Measurements from ENCODE around the gene ZC3H7B.

Gene ZC3H7B

GRCh38 chr22:41354979-41355378 lies 53.7 kb downstream of the ZC3H7B start:
- no peak for DNase-seq (ENCODE audit: low read depth in 2 of 2)

- no peak for DNase-seq (ENCODE audit: low read depth in 2 of 2)
Measured at GRCh38 chr22:41355895-41356294, 54.6 kb downstream of the ZC3H7B start.

GRCh38 chr22:41356430-41357028 lies 55.2 kb downstream of the ZC3H7B start:
- DNase-seq (ENCODE audit: low read depth in 2 of 2), result no peak

GRCh38 chr22:41357191-41357590 lies 55.9 kb downstream of the ZC3H7B start:
- DNase-seq (ENCODE audit: low read depth in 2 of 2), result no peak

GRCh38 chr22:41358927-41359326 lies 57.6 kb downstream of the ZC3H7B start:
- no peak for DNase-seq (ENCODE audit: low read depth in 2 of 2)

GRCh38 chr22:41359376-41359775 lies 58.1 kb downstream of the ZC3H7B start:
- DNase-seq (ENCODE audit: low read depth in 2 of 2), result no peak

GRCh38 chr22:41360126-41360525 lies 58.8 kb downstream of the ZC3H7B start:
- DNase-seq (ENCODE audit: low read depth in 2 of 2), result no peak

- DNase-seq (ENCODE audit: low read depth in 2 of 2), result no peak
Measured at GRCh38 chr22:41361716-41362310, 60.5 kb downstream of the ZC3H7B start.

- no peak for DNase-seq (ENCODE audit: low read depth in 2 of 2)
Measured at GRCh38 chr22:41362615-41363014, 61.3 kb downstream of the ZC3H7B start.

- DNase-seq (ENCODE audit: low read depth in 2 of 2), result no peak
Measured at GRCh38 chr22:41364233-41364632, 62.9 kb downstream of the ZC3H7B start.

- DNase-seq (ENCODE audit: low read depth in 2 of 2), result no peak
Measured at GRCh38 chr22:41364955-41365354, 63.6 kb downstream of the ZC3H7B start.

- no peak for DNase-seq (ENCODE audit: low read depth in 2 of 2)
Measured at GRCh38 chr22:41365425-41365824, 64.1 kb downstream of the ZC3H7B start.

GRCh38 chr22:41366323-41367029 lies 65.2 kb downstream of the ZC3H7B start:
- DNase-seq (ENCODE audit: low read depth in 2 of 2), result no peak

GRCh38 chr22:41367039-41367679 lies 65.8 kb downstream of the ZC3H7B start:
- no peak for DNase-seq (ENCODE audit: low read depth in 2 of 2)

- no peak for DNase-seq (ENCODE audit: low read depth in 2 of 2)
Measured at GRCh38 chr22:41367680-41368542, 66.6 kb downstream of the ZC3H7B start.

GRCh38 chr22:41368543-41369423 lies 67.5 kb downstream of the ZC3H7B start:
- DNase-seq (ENCODE audit: low read depth in 2 of 2), result no peak

GRCh38 chr22:41369424-41369745 lies 68.1 kb downstream of the ZC3H7B start:
- DNase-seq (ENCODE audit: low read depth in 2 of 2), result no peak

- no peak for DNase-seq (ENCODE audit: low read depth in 2 of 2)
Measured at GRCh38 chr22:41369837-41370236, 68.5 kb downstream of the ZC3H7B start.

GRCh38 chr22:41377846-41378245 lies 76.5 kb downstream of the ZC3H7B start:
- DNase-seq (ENCODE audit: low read depth in 2 of 2), result no peak

GRCh38 chr22:41380993-41381328 lies 79.6 kb downstream of the ZC3H7B start:
- DNase-seq (ENCODE audit: low read depth in 2 of 2), result no peak
